B cell (primary cell): ENCODE data around the gene GALNT4. TPM values are rescaled to one million over a fixed set of nuclear protein-coding genes. Genes with fewer than 3 reads are reported as not detected.

ENCODE experiments used
- ATAC-seq: fragments of 200-7000 bp; cut with Tn5 transposase; one replicate; pipeline ENCODE4 v1.10.0; 2021; ENCODE audit warnings: low read depth, mild to moderate bottlenecking, moderate number of reproducible peaks, moderate library complexity
- CTCF ChIA-PET: fragments of 350-600 bp; sonication (Branson Sonifier 250); formaldehyde crosslinking; loops from one replicate; lab custom pipeline; 2021; ENCODE audit warnings: antibody characterized with exemption, inconsistent platforms; lab: Charles Lee
- POLR2A ChIA-PET: fragments of 350-600 bp; sonication (Branson Sonifier 250); formaldehyde crosslinking; loops from one replicate; lab custom pipeline; 2021; ENCODE audit warnings: antibody characterized with exemption; lab: Charles Lee
- DNase-seq: peaks from one replicate; pipeline ENCODE4 v3.0.0; 2013
- H2AFZ ChIP-seq: 2 replicates; pipeline ENCODE4 v1.6.1; 2012; ENCODE audit warnings: mild to moderate bottlenecking, low read depth, low read length; ENCODE audit not compliant: insufficient read depth, poor library complexity, severe bottlenecking
- H3K27ac ChIP-seq, 2 donors: 1 replicate in 1 of 2; 2 replicates in 1 of 2; pipeline ENCODE4 v1.5.1; 2012 to 2013; ENCODE audit warnings: low read length in 2 of 2, mild to moderate bottlenecking in 2 of 2, moderate library complexity in 1 of 2
- H3K27me3 ChIP-seq, 4 experiments: fragments of 200-600 bp in 1 of 4; sonication (generic) in 1 of 4; replicated peaks in 1 of 4; 1 replicate in 2 of 4; 2 replicates in 2 of 4; pipeline versions ENCODE4 v1.6.1 to v1.7.0; 2013 to 2016; ENCODE audit warnings: low read length in 3 of 4, mild to moderate bottlenecking in 2 of 4, mixed read lengths in 1 of 4, moderate library complexity in 1 of 4; ENCODE audit not compliant: insufficient read depth in 4 of 4, control insufficient read depth in 3 of 4; ENCODE audit errors: control extremely low read depth in 1 of 4
- H3K36me3 ChIP-seq, 2 experiments: replicated peaks in 1 of 2; 1 replicate in 1 of 2; 2 replicates in 1 of 2; pipeline versions ENCODE4 v1.6.1 to v1.7.1; 2013; ENCODE audit warnings: low read length in 1 of 2; ENCODE audit not compliant: insufficient read depth in 2 of 2, control insufficient read depth in 1 of 2; ENCODE audit errors: control extremely low read depth in 1 of 2, extremely low read depth in 1 of 2
- H3K4me1 ChIP-seq, 2 donors: fragments of 200-600 bp in 1 of 2; sonication (generic) in 1 of 2; 1 replicate in 1 of 2; 2 replicates in 1 of 2; pipeline versions ENCODE4 v1.5.1 to v1.6.1; 2013 to 2017; ENCODE audit warnings: low read length in 2 of 2; ENCODE audit not compliant: control insufficient read depth in 2 of 2, insufficient read depth in 2 of 2
- H3K4me2 ChIP-seq: replicated peaks from 2 replicates; pipeline ENCODE3; 2012; ENCODE audit warnings: mild to moderate bottlenecking, low read depth, low read length; ENCODE audit not compliant: poor library complexity, severe bottlenecking
- H3K4me3 ChIP-seq, 5 experiments: fragments of 200-600 bp in 1 of 5; sonication (generic) in 1 of 5; 1 replicate in 3 of 5; 2 replicates in 2 of 5; pipeline versions ENCODE4 v1.5.1 to v1.7.0; 2011 to 2016; ENCODE audit warnings: low read length in 4 of 5, mild to moderate bottlenecking in 4 of 5, low read depth in 2 of 5, control low read depth in 1 of 5, moderate library complexity in 1 of 5; ENCODE audit not compliant: insufficient read depth in 1 of 5; ENCODE audit errors: control extremely low read depth in 1 of 5, extremely low read depth in 1 of 5
- H3K79me2 ChIP-seq: fragments of 200-600 bp; sonication (generic); one replicate; pipeline ENCODE4 v1.6.0; 2016; ENCODE audit warnings: low read length; ENCODE audit not compliant: control insufficient read depth, insufficient read depth
- H3K9ac ChIP-seq: fragments of 200-600 bp; sonication (generic); 2 replicates; pipeline ENCODE4 v1.6.1; 2017; ENCODE audit warnings: mild to moderate bottlenecking, low read length, moderate library complexity
- H3K9me3 ChIP-seq, 3 donors: one replicate each; pipeline versions ENCODE4 v1.6.1 to v1.7.1; 2013; ENCODE audit warnings: low read length in 2 of 3; ENCODE audit not compliant: control insufficient read depth in 2 of 3, insufficient read depth in 1 of 3; ENCODE audit errors: control extremely low read depth in 1 of 3
- H4K20me1 ChIP-seq: 2 replicates; pipeline ENCODE4 v1.6.0; 2012; ENCODE audit warnings: mild to moderate bottlenecking, low read length; ENCODE audit not compliant: insufficient read depth, control insufficient read depth, poor library complexity, severe bottlenecking
- H3K27ac Mint-ChIP-seq: one replicate; pipeline ENCODE4 v1.8.0; 2021; ENCODE audit warnings: mixed read lengths
- H3K27me3 Mint-ChIP-seq: one replicate; pipeline ENCODE4 v1.8.0; 2021; ENCODE audit warnings: mixed read lengths
- H3K4me1 Mint-ChIP-seq: one replicate; pipeline ENCODE4 v1.8.0; 2021; ENCODE audit warnings: mixed read lengths
- H3K4me3 Mint-ChIP-seq: one replicate; pipeline ENCODE4 v1.8.0; 2021; ENCODE audit warnings: mixed read lengths
- H3K9me3 Mint-ChIP-seq: one replicate; pipeline ENCODE4 v1.8.0; 2022; ENCODE audit warnings: mixed read lengths; ENCODE audit not compliant: insufficient read depth
- CTCF ChIP-seq: fragments of 200-600 bp; IDR thresholded peaks from one replicate; pipeline ENCODE4 v1.8.0; 2022; ENCODE audit warnings: antibody characterized with exemption, mild to moderate bottlenecking
- EZH2 ChIP-seq: IDR thresholded peaks from 2 replicates; pipeline ENCODE4 v1.6.1; 2012; ENCODE audit warnings: borderline replicate concordance, low read depth, mild to moderate bottlenecking, moderate library complexity, low read length; ENCODE audit not compliant: insufficient read depth, poor library complexity, severe bottlenecking
- WGBS: methylation state at CpG from one replicate; pipeline ENCODE4 v1.1.5; 2013; ENCODE audit warnings: missing lambda C conversion rate; ENCODE audit not compliant: insufficient coverage; 5-methylcytosine and 5-hydroxymethylcytosine counted together
- intact Hi-C: fragments of 100-400 bp; cut with micrococcal nuclease; formaldehyde crosslinking; loops from one replicate; pipeline ENCODE4 v1.10.0; 2022
- polyA plus RNA-seq: library from polyadenylated mRNA; depleted of rRNA; stranded (reverse); fragments of >200 nt; gene quantifications from 2 replicates; pipeline ENCODE4 v1.2.3, GENCODE V29; 2012
- total RNA-seq, 2 donors: library from RNA; stranded (reverse); fragments of 120-200 nt in 1 of 2; gene quantifications; 1 replicate in 1 of 2; 2 replicates in 1 of 2; pipeline versions ENCODE4 v1.2.3 to v1.2.4, GENCODE V29; 2013 to 2022

GALNT4 gene
- total and polyA plus RNA-seq, 2 donors (not counting 1 experiment from before 2014, with no cell fraction given) = 4.9 to 10.3 TPM

GRCh38 chr12:89516633-89517032 lies 8.0 kb downstream of the GALNT4 start:
- Histone ChIP-seq H3K4me2 (no peak overlapping the region), H4K20me1 (peaks cover 4% of the 10 kb centered on the region), H3K36me3 (peaks cover 0 to 4% of the 10 kb centered on the region in 2 experiments), H3K27ac (no peak overlapping the region), H2AFZ (no peak overlapping the region), H3K9me3 (no peaks in the 10 kb centered on the region), H3K4me3 (no peak overlapping the region), H3K4me1 (peaks cover 17 to 19% of the 10 kb centered on the region in 2 donors), H3K27me3 (no peaks in the 10 kb centered on the region), H3K79me2 (peaks cover 66% of the 10 kb centered on the region), H3K9ac (no peak overlapping the region)
- no peaks in the 10 kb centered on the region for H3K27me3 Mint-ChIP-seq
- no peaks in the 10 kb centered on the region for H3K9me3 Mint-ChIP-seq
- H3K4me3 Mint-ChIP-seq = no peak overlapping the region
- DNase-seq (no peak), ATAC-seq (no peak)
- TF ChIP-seq EZH2 = no peak
- TF ChIP-seq CTCF = no peak
- 75% methylated on average over 4 of the region's 4 CpGs for whole genome bisulfite sequencing
- CTCF ChIA-PET = interaction anchor here (1.2 kb wide), 1 partner anchor 46 kb away, joined by 3 read pairs; no protein-coding TSS in a partner anchor
- intact Hi-C loops = no loop called here
- POLR2A ChIA-PET = no interaction called here
- no peak overlapping the region for H3K27ac Mint-ChIP-seq
- peaks cover 23% of the 10 kb centered on the region for H3K4me1 Mint-ChIP-seq

GRCh38 chr12:89514751-89515150 lies 9.8 kb downstream of the GALNT4 start:
- CTCF ChIA-PET = interaction anchor here (1.0 kb wide), 1 partner anchor 44 kb away, joined by 3 read pairs; no protein-coding TSS in a partner anchor

More at GRCh38 chr12:89514751-89515150, 9.8 kb downstream of the GALNT4 start:
- 83% methylated on average over 1 of the region's 1 CpG for WGBS
- Mint-ChIP-seq H3K4me3 (no peak overlapping the region), H3K27ac (no peak overlapping the region), H3K9me3 (no peaks in the 10 kb centered on the region), H3K27me3 (no peaks in the 10 kb centered on the region), H3K4me1 (peaks cover 17% of the 10 kb centered on the region)
- TF ChIP-seq EZH2 (no peak), CTCF (no peak)
- Histone ChIP-seq H3K79me2 (peaks cover 59% of the 10 kb centered on the region), H4K20me1 (no peaks in the 10 kb centered on the region), H3K36me3 (peaks cover 0 to 6% of the 10 kb centered on the region in 2 experiments), H3K9me3 (no peaks in the 10 kb centered on the region), H3K4me2 (peak overlapping the region; percentile 14), H2AFZ (no peak overlapping the region), H3K27me3 (no peaks in the 10 kb centered on the region), H3K4me1 (peaks cover 12 to 15% of the 10 kb centered on the region in 2 donors), H3K4me3 (no peak overlapping the region), H3K27ac (no peak overlapping the region), H3K9ac (no peak overlapping the region)
- ATAC-seq (no peak), DNase-seq (no peak)
- intact Hi-C loops = no loop called here
- POLR2A ChIA-PET = no interaction called here
